GM12891 (cell line): ENCODE data around the gene PCSK4.

ENCODE experiments used
- PAX5 ChIP-seq: IDR thresholded peaks from 2 replicates; pipeline ENCODE4 v1.6.1; 2011; ENCODE audit warnings: low read length, moderate library complexity, mild to moderate bottlenecking; ENCODE audit not compliant: insufficient read depth, severe bottlenecking
- POLR2A ChIP-seq: IDR thresholded peaks from 2 replicates; pipeline ENCODE4 v1.6.1; 2011; ENCODE audit warnings: low read depth, low read length, control low read depth
- POLR2AphosphoS5 ChIP-seq: IDR thresholded peaks from 2 replicates; pipeline ENCODE4 v1.6.1; 2011; ENCODE audit warnings: low read depth, low read length, control low read depth
- POU2F2 ChIP-seq: IDR thresholded peaks from 2 replicates; pipeline ENCODE4 v1.6.1; 2011; ENCODE audit warnings: low read depth, mild to moderate bottlenecking, control low read depth, low read length, moderate library complexity
- SPI1 ChIP-seq: IDR thresholded peaks from 2 replicates; pipeline ENCODE4 v1.6.1; 2011; ENCODE audit warnings: low read depth, low read length, control low read depth
- TAF1 ChIP-seq: IDR thresholded peaks from 2 replicates; pipeline ENCODE4 v1.6.1; 2011; ENCODE audit warnings: low read depth, low read length, control low read depth

DNA sequence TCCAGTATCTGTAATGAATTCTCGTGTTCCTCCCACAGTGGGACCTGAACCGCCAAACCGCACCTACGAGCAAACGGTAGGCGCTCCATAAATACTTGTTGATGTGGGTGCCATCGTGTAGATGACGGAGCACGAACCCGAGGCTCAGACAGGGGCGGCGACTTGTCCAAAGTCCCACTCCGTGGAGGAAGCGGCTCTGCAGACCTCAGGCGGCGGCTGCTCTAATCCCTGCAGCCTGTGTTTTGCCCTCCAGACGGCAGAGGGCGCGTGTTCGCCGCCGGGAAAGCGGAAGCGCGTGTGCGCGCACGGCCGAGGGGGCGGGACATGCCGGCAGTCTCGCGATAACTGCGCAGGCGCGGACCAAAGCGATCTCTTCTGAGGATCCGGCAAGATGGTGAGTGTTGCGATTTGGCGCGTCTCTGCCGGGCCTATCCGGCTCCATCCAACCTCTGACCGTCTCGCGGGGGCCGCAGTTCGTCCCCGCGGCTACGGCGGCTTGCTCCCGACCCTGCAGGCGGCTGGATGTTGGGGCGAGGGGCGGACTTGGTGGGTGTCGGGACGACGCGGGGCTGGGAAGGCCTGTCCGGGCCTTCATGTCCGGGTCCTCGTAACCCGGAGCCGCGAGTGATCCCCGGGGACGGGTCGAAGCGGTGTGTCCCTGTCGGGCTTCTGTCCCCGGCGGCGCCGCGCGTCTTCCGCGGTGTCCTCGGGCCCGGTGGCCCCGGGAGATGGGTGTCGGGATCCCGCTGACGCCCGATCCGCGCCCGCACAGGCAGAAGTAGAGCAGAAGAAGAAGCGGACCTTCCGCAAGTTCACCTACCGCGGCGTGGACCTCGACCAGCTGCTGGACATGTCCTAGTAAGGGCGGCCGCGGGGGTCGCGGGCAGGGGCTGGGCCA lies 51.9 kb downstream of the PCSK4 start, which contains the start of gene RPS15:
- peak; percentile 99 for TF ChIP-seq POLR2AphosphoS5
- TF ChIP-seq POU2F2 = peak; percentile 91
- peak; percentile 99 for TF ChIP-seq POLR2A
- peak; percentile 100 for TF ChIP-seq TAF1
- peak; percentile 89 for TF ChIP-seq SPI1
- peak; percentile 37 for TF ChIP-seq PAX5
